T-cell (primary cell): Measurements from ENCODE around the gene NMNAT3. TPM values are rescaled to one million over a fixed set of nuclear protein-coding genes. Genes with fewer than 3 reads are reported as not detected.

Experiments used
- ATAC-seq, 4 experiments: fragments of 200-7000 bp in 3 of 4; fragments of 150-1000 bp in 1 of 4; cut with Tn5 transposase; replicated peaks in 1 of 4; 1 replicate in 3 of 4; 2 replicates in 1 of 4; pipeline ENCODE4 v1.10.0; 2021; ENCODE audit warnings: moderate library complexity in 3 of 4, mild to moderate bottlenecking in 2 of 4, moderate number of reproducible peaks in 1 of 4
- CTCF ChIA-PET, 2 donors: fragments of 300-600 bp; sonication (Branson Sonifier 250); formaldehyde crosslinking; loops; one replicate each; lab custom pipeline; 2022; ENCODE audit warnings: antibody characterized with exemption in 2 of 2; lab: Charles Lee
- POLR2A ChIA-PET, 2 donors: fragments of 300-600 bp; sonication (Branson Sonifier 250); formaldehyde crosslinking; loops; one replicate each; lab custom pipeline; 2022; ENCODE audit warnings: antibody characterized with exemption in 2 of 2; lab: Charles Lee
- DNase-seq, 35 experiments: peaks; one replicate each; pipeline versions ENCODE4 v3.0.0 to v3.0.0-alpha.2; 2013 to 2023
- H3K27ac ChIP-seq: one replicate; pipeline ENCODE4 v1.5.1; 2013; ENCODE audit warnings: low read length
- H3K27me3 ChIP-seq, 2 experiments: replicated peaks in 1 of 2; 1 replicate in 1 of 2; 2 replicates in 1 of 2; pipeline versions ENCODE4 v1.6.1 to v1.7.0; 2013; ENCODE audit warnings: low read length in 1 of 2, mixed read lengths in 1 of 2; ENCODE audit not compliant: control insufficient read depth in 2 of 2, insufficient read depth in 2 of 2; ENCODE audit errors: extremely low read depth in 1 of 2
- H3K36me3 ChIP-seq, 2 donors: 1 replicate in 1 of 2; 2 replicates in 1 of 2; pipeline versions ENCODE4 v1.6.1 to v1.7.0; 2013; ENCODE audit warnings: low read length in 1 of 2; ENCODE audit not compliant: control insufficient read depth in 2 of 2, insufficient read depth in 1 of 2; ENCODE audit errors: extremely low read depth in 1 of 2
- H3K4me1 ChIP-seq, 2 experiments: 1 replicate in 1 of 2; 2 replicates in 1 of 2; pipeline versions ENCODE4 v1.6.1 to v1.7.0; 2013; ENCODE audit warnings: low read length in 2 of 2, mixed read lengths in 1 of 2; ENCODE audit not compliant: insufficient read depth in 2 of 2, control insufficient read depth in 1 of 2; ENCODE audit errors: extremely low read depth in 1 of 2
- H3K4me3 ChIP-seq, 2 donors: 1 replicate in 1 of 2; 2 replicates in 1 of 2; pipeline versions ENCODE4 v1.5.1 to v1.7.0; 2013; ENCODE audit warnings: mild to moderate bottlenecking in 2 of 2, low read length in 1 of 2, moderate library complexity in 1 of 2; ENCODE audit not compliant: control insufficient read depth in 1 of 2; ENCODE audit errors: extremely low read depth in 1 of 2
- H3K9me3 ChIP-seq: 2 replicates; pipeline ENCODE4 v1.7.0; 2013
- H3K27ac Mint-ChIP-seq, 2 donors: one replicate each; pipeline ENCODE4 v1.8.0; 2020 to 2021; ENCODE audit warnings: mild to moderate bottlenecking in 2 of 2, mixed read lengths in 2 of 2
- H3K27me3 Mint-ChIP-seq, 2 donors: one replicate each; pipeline ENCODE4 v1.8.0; 2021 to 2022; ENCODE audit warnings: mixed read lengths in 2 of 2
- H3K36me3 Mint-ChIP-seq: one replicate; pipeline ENCODE4 v1.8.0; 2021; ENCODE audit warnings: mixed read lengths
- H3K4me1 Mint-ChIP-seq, 3 donors: one replicate each; pipeline ENCODE4 v1.8.0; 2020 to 2022; ENCODE audit warnings: mixed read lengths in 3 of 3, mild to moderate bottlenecking in 1 of 3
- H3K4me3 Mint-ChIP-seq, 3 donors: one replicate each; pipeline ENCODE4 v1.8.0; 2020 to 2022; ENCODE audit warnings: mild to moderate bottlenecking in 3 of 3, mixed read lengths in 3 of 3, moderate library complexity in 3 of 3
- H3K9me3 Mint-ChIP-seq, 3 donors: one replicate each; pipeline ENCODE4 v1.8.0; 2020 to 2022; ENCODE audit warnings: mixed read lengths in 3 of 3
- WGBS: methylation state at CpG from one replicate; pipeline ENCODE4 v1.1.5; 2013; ENCODE audit warnings: missing lambda C conversion rate; ENCODE audit not compliant: insufficient coverage; 5-methylcytosine and 5-hydroxymethylcytosine counted together
- total RNA-seq, 35 experiments: library from RNA in 6 of 35; stranded (reverse) in 6 of 35; fragments of 120-200 nt in 1 of 35; gene quantifications; one replicate each; pipeline versions ENCODE4 v1.2.1 to v1.2.4 and lab custom pipeline; 2013 to 2026

Gene NMNAT3
- total RNA-seq, 5 donors from 2014 or later (not counting 1 experiment from before 2014, with no cell fraction given), result 2.4 to 5.3 (median 4.8) TPM

DNA sequence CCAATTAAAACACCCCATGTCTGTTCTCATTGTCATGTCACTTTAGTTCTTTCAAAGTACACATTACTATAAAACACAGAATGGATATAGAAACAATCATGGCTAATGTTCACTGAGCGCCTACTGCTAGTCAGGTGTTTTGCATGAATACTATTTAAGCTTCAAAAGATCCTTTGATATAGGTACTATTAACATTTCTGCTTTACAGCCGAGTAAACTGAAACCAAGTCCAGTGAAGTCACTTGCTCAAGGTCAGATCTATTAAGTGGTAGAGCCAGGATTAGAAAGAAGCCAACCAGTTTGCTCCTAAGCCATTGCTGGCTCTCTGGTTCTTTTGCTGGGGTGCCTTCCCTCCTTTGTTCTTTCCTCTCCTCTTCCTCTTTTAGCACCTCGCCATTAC is 32.4 kb upstream of the NMNAT3 start:
- Histone ChIP-seq H3K27ac (no peak overlapping the region), H3K9me3 (no peaks in the 10 kb centered on the region), H3K4me1 (no peaks in the 10 kb centered on the region), H3K4me3 (no peak overlapping the region), H3K36me3 (no peaks in the 10 kb centered on the region), H3K27me3 (peaks cover 4 to 7% of the 10 kb centered on the region in 2 experiments)
- Mint-ChIP-seq H3K36me3 (no peaks in the 10 kb centered on the region), H3K4me3 (no peak overlapping the region), H3K4me1 (no peaks in the 10 kb centered on the region), H3K9me3 (no peaks in the 10 kb centered on the region), H3K27ac (no peak overlapping the region), H3K27me3 (peaks cover 11% of the 10 kb centered on the region in 2 donors)
- ChIA-PET POLR2A (no interaction called here), CTCF (no interaction called here)
- no peak for ATAC-seq
- no CpG with 5 or more reads among the region's 3 CpGs for WGBS
- no peak for DNase-seq

- Histone ChIP-seq H3K27ac (no peak overlapping the region), H3K27me3 (peaks cover 0 to 7% of the 10 kb centered on the region in 2 experiments), H3K4me3 (no peak overlapping the region), H3K4me1 (no peaks in the 10 kb centered on the region), H3K36me3 (no peaks in the 10 kb centered on the region), H3K9me3 (no peaks in the 10 kb centered on the region)
- no peak for ATAC-seq
- ChIA-PET CTCF (no interaction called here), POLR2A (no interaction called here)
- peaks cover 4 to 11% of the 10 kb centered on the region in 2 donors for H3K27me3 Mint-ChIP-seq
- no peak overlapping the region for H3K27ac Mint-ChIP-seq
- H3K9me3 Mint-ChIP-seq, result no peaks in the 10 kb centered on the region
- H3K36me3 Mint-ChIP-seq, result no peaks in the 10 kb centered on the region
- WGBS, result no CpG with 5 or more reads among the region's 3 CpGs
- no peak for DNase-seq
- H3K4me3 Mint-ChIP-seq, result no peak overlapping the region
- no peaks in the 10 kb centered on the region for H3K4me1 Mint-ChIP-seq
Observed at GRCh38 chr3:139705631-139706030, 27.9 kb upstream of the NMNAT3 start.

GRCh38 chr3:139696314-139696604 is 18.5 kb upstream of the NMNAT3 start:
- no peak overlapping the region for H3K27ac Mint-ChIP-seq
- no peaks in the 10 kb centered on the region for H3K36me3 Mint-ChIP-seq
- Histone ChIP-seq H3K4me3 (no peak overlapping the region), H3K4me1 (no peaks in the 10 kb centered on the region), H3K27me3 (no peaks in the 10 kb centered on the region), H3K9me3 (no peaks in the 10 kb centered on the region), H3K27ac (no peak overlapping the region), H3K36me3 (no peaks in the 10 kb centered on the region)
- H3K4me1 Mint-ChIP-seq, result no peaks in the 10 kb centered on the region
- DNase-seq, result no peak
- CTCF ChIA-PET, result no interaction called here
- ATAC-seq, result no peak
- 78% methylated on average over 1 of the region's 2 CpGs for WGBS
- no peaks in the 10 kb centered on the region for H3K9me3 Mint-ChIP-seq
- POLR2A ChIA-PET, result no interaction called here
- no peak overlapping the region for H3K4me3 Mint-ChIP-seq
- peaks cover 0 to 8% of the 10 kb centered on the region in 2 donors for H3K27me3 Mint-ChIP-seq

- Histone ChIP-seq H3K27me3 (no peaks in the 10 kb centered on the region), H3K9me3 (no peaks in the 10 kb centered on the region), H3K4me1 (no peaks in the 10 kb centered on the region), H3K36me3 (no peaks in the 10 kb centered on the region), H3K27ac (no peak overlapping the region), H3K4me3 (no peak overlapping the region)
- H3K27ac Mint-ChIP-seq, result no peak overlapping the region
- no peak for DNase-seq
- no peaks in the 10 kb centered on the region for H3K9me3 Mint-ChIP-seq
- no peak for ATAC-seq
- ChIA-PET POLR2A (no interaction called here), CTCF (no interaction called here)
- no peaks in the 10 kb centered on the region for H3K36me3 Mint-ChIP-seq
- WGBS, result 17% methylated on average over 1 of the region's 6 CpGs
- no peak overlapping the region for H3K4me3 Mint-ChIP-seq
- no peaks in the 10 kb centered on the region for H3K4me1 Mint-ChIP-seq
- H3K27me3 Mint-ChIP-seq, result peaks cover 0 to 7% of the 10 kb centered on the region in 2 donors
Observed at GRCh38 chr3:139695426-139696313, 17.9 kb upstream of the NMNAT3 start.

- H3K36me3 ChIP-seq, result no peaks in the 10 kb centered on the region
- no peaks in the 10 kb centered on the region for H3K9me3 ChIP-seq
- POLR2A ChIA-PET, result no interaction called here
- no peak overlapping the region for H3K27ac ChIP-seq
- Mint-ChIP-seq H3K4me3 (no peak overlapping the region), H3K9me3 (no peaks in the 10 kb centered on the region), H3K27me3 (no peaks in the 10 kb centered on the region), H3K4me1 (no peaks in the 10 kb centered on the region), H3K36me3 (no peaks in the 10 kb centered on the region), H3K27ac (no peak overlapping the region)
- no peak for DNase-seq
- CTCF ChIA-PET, result no interaction called here
- H3K4me3 ChIP-seq, result no peak overlapping the region
- H3K4me1 ChIP-seq, result no peaks in the 10 kb centered on the region
- WGBS, result no CpG with 5 or more reads among the region's 3 CpGs
- H3K27me3 ChIP-seq, result no peaks in the 10 kb centered on the region
- no peak for ATAC-seq
Observed at GRCh38 chr3:139695007-139695406, 17.2 kb upstream of the NMNAT3 start.

GRCh38 chr3:139694542-139694941 is 16.8 kb upstream of the NMNAT3 start:
- Mint-ChIP-seq H3K4me3 (no peak overlapping the region), H3K36me3 (no peaks in the 10 kb centered on the region), H3K27me3 (no peaks in the 10 kb centered on the region), H3K27ac (no peak overlapping the region), H3K4me1 (no peaks in the 10 kb centered on the region), H3K9me3 (no peaks in the 10 kb centered on the region)
- ATAC-seq (no peak), DNase-seq (no peak)
- Histone ChIP-seq H3K4me1 (no peaks in the 10 kb centered on the region), H3K36me3 (no peaks in the 10 kb centered on the region), H3K27ac (no peak overlapping the region), H3K4me3 (no peak overlapping the region), H3K27me3 (no peaks in the 10 kb centered on the region), H3K9me3 (no peaks in the 10 kb centered on the region)
- CTCF ChIA-PET, result no interaction called here
- WGBS, result no CpG with 5 or more reads among the region's 1 CpG
- POLR2A ChIA-PET, result no interaction called here
